ENCODE measurements around the gene RAB15. TPM values are rescaled to one million over a fixed set of nuclear protein-coding genes. Genes with fewer than 3 reads are reported as not detected.

Gene RAB15
- total and polyA plus RNA-seq, 2 donors: 10.4 to 11.4 TPM

DNA sequence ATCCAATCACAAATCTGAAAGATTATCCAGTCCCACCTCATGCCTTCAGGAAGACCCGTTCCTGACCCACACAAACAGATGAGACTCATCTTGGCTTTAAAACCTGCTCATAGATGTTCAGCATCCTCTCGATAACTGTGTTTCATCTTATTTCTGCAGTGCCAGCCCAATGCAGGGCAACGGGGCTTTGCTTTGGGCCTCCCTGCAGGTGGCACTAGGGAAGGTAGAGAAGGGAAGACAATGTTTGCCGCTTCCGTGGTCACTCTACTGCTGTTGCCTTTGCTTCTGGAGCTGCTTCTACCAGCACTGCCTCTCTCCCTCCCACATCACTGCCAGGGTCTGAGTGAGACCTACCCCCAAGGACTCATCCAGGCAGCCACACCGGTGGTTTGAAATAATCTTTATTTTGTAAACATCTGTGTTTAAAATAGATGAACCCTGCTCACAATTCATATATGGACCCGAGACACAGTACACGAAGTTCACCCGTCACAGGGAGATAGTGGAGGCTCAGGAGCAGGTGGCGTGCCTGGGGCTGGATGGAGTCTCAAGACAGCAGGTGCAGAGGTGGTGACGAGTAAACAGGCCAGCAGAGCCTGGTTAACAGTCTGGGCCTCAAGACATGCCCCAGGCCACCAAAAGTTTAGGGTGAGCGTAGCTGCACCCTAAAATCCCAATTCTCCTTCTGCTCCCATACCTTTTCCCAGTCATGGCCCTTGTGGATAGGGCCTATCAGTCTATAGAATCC, 26.5 kb downstream of the RAB15 start:
- WGBS: 85% methylated on average over 12 of the region's 12 CpGs
- Histone ChIP-seq H3K4me1 (ENCODE audit: insufficient read depth) (no peaks in the 10 kb centered on the region), H3K27ac (ENCODE audit: low read depth) (no peak overlapping the region), H3K36me3 (ENCODE audit: insufficient read depth) (no peaks in the 10 kb centered on the region), H3K4me3 (ENCODE audit: low read depth, low read length) (no peak overlapping the region)
- DNase-seq (ENCODE audit: extremely low spot score): no peak

DNA sequence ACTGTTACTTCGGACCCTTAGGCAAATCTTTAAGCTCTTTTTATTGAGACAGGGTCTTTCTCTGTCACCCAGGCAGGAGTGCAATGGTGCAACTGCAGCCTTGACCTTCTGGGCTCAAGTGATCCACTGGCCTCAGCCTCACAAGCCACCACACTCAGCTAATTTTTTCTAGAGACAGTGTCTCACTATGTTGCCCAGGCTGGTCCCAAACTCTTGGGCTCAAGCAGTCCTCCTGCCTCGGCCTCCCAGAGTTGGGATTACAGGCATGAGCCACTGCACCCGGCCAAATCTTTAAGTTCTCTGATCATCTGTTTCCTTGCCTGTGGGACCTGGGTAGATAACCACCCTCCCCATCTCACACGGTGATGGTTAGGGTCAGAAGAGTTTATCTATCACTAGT, 27.3 kb downstream of the RAB15 start:
- Histone ChIP-seq H3K36me3 (ENCODE audit: insufficient read depth) (no peaks in the 10 kb centered on the region), H3K4me1 (ENCODE audit: insufficient read depth) (no peaks in the 10 kb centered on the region), H3K27ac (ENCODE audit: low read depth) (no peak overlapping the region), H3K4me3 (ENCODE audit: low read depth, low read length) (no peak overlapping the region)
- DNase-seq (ENCODE audit: extremely low spot score): no peak
- WGBS: 91% methylated on average over 4 of the region's 4 CpGs

DNA sequence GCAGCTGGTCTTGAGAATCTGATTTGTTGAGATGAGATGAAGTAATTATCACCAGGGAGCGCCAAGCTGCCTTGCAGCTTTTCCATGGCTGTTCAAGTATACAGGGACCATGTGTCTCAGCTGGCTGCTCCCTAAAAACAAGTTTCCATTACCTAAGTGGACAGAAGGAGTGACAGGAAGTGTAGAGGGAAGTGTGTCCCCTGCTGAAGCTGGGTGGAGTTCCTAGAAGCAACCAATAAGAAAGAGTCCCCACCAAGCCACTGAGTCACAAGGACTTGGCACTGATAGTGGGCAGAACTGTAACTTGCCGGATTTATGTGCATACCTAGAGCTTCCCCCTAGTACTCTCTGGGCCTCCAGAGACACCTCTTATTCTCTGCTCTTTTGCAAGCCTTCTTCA, 28.1 kb downstream of the RAB15 start:
- H3K36me3 ChIP-seq (ENCODE audit: insufficient read depth): no peaks in the 10 kb centered on the region
- H3K4me1 ChIP-seq (ENCODE audit: insufficient read depth): no peaks in the 10 kb centered on the region
- DNase-seq (ENCODE audit: extremely low spot score): no peak
- H3K4me3 ChIP-seq (ENCODE audit: low read depth, low read length): no peak overlapping the region
- 83% methylated on average over 2 of the region's 2 CpGs for WGBS
- H3K27ac ChIP-seq (ENCODE audit: low read depth): no peak overlapping the region

DNA sequence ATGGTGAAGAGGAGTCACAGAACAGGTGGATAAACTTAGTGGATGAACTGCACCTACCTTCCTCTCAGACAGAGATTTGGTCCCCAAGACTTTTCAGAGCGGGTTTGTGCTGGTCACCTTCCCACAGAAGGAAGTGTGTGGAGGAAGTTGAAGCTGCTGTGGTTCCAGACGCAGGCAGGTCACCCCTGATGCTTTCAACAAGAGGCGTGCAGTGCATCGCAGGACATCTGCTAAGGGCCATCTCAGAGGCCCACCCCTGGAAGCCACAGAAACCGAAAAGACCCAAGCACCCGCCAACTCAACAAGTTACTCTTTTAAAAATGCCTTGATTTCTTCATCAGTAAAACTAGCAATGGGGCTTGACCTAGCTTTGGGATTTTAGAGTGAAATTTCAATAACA, 28.6 kb downstream of the RAB15 start:
- H3K4me1 ChIP-seq (ENCODE audit: insufficient read depth): no peaks in the 10 kb centered on the region
- no peak for DNase-seq (ENCODE audit: extremely low spot score)
- 82% methylated on average over 6 of the region's 6 CpGs for WGBS
- H3K4me3 ChIP-seq (ENCODE audit: low read depth, low read length): no peak overlapping the region
- H3K36me3 ChIP-seq (ENCODE audit: insufficient read depth): no peaks in the 10 kb centered on the region
- H3K27ac ChIP-seq (ENCODE audit: low read depth): no peak overlapping the region

DNA sequence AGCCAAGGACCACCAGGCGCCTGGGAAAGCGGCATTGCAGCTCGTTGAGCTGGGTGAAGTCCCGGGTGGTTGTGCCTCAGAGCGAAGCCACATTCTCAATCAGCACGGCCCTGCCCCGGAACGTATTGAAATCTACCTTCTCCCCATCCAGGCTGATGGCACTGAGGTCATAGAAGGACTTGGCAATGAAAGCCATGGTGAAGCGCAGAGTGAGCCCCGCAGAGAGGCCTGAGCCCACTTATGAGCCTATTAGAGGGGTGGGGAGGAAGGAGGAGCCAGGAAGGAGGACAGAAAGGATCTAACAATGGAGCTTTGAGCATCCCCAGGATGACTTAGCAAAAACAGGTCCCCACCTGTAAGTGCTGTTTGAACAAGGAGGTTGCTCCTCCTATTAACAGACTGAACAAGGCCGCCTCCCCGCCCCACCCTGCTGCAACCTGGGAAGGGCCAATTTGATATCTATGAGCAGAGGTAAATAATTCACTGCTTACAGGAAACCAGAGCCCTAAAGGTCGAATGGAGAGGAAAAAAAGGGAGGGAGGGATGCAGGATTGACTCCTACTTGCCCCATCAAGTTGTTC, 29.5 kb downstream of the RAB15 start, which contains the start of gene GPX2:
Gene GPX2 (minus strand): TSS at position 215 of the 581 bp plus-strand sequence. CDS start 19 bp downstream, at position 196.
- 85% methylated on average over 13 of the region's 13 CpGs for WGBS
- peak; percentile 58 for DNase-seq (ENCODE audit: extremely low spot score)
- H3K36me3 ChIP-seq (ENCODE audit: insufficient read depth): no peaks in the 10 kb centered on the region
- no peaks in the 10 kb centered on the region for H3K4me1 ChIP-seq (ENCODE audit: insufficient read depth)
- H3K27ac ChIP-seq (ENCODE audit: low read depth): peak within 1 kb of the TSS; percentile 6
- H3K4me3 ChIP-seq (ENCODE audit: low read depth, low read length): peak within 1 kb of the TSS; percentile 7

DNA sequence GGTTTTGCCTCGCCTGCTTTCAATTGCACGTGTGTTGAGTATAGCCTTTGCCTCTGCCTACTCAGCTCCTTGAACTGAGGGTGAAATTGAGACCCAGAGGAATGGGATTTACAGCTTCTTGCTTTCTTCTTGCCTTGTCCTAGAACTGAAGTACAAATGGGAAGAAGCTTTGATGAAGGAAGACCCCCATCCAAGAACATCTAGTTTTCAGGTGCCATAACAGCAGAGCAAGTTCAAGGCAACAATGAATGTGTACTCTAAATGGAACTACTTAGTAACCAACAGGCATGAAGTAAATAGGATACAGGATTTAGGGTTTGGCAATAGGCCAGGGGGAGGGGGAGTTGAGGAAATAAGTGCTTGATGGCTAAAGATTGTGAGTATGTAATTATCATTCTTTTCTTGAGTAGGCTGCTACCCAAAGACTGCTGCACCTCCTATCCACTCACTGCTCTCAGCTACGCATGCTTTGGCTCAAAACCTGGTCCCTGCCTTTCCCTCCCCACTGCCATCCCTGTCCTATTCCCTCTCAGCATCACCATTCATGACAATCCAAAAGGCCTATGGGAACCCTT, 31.7 kb downstream of the RAB15 start:
- no peak overlapping the region for H3K4me3 ChIP-seq (ENCODE audit: low read depth, low read length)
- no peaks in the 10 kb centered on the region for H3K4me1 ChIP-seq (ENCODE audit: insufficient read depth)
- H3K36me3 ChIP-seq (ENCODE audit: insufficient read depth): no peaks in the 10 kb centered on the region
- 87% methylated on average over 3 of the region's 3 CpGs for WGBS
- no peak overlapping the region for H3K27ac ChIP-seq (ENCODE audit: low read depth)
- DNase-seq (ENCODE audit: extremely low spot score): no peak

DNA sequence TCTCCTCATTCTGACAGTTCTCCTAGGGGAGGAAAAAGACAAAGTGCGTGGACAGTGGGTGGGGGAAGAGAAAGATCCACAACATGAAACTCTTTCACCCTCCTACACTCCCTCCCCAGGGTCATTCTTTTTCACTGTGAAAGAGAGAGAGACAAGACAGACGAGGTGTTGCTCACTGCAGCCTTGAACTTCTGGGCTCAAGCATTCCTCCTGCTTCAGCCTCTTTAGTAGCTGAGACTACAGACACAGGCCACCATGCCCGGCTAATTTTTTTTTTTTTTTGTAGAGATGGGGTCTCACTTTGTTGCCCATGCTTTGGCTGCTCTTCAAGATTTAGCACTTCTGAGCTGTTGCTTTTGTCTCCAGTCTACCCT, 32.3 kb downstream of the RAB15 start:
- Histone ChIP-seq H3K27ac (ENCODE audit: low read depth) (no peak overlapping the region), H3K4me3 (ENCODE audit: low read depth, low read length) (no peak overlapping the region), H3K36me3 (ENCODE audit: insufficient read depth) (no peaks in the 10 kb centered on the region), H3K4me1 (ENCODE audit: insufficient read depth) (no peaks in the 10 kb centered on the region)
- DNase-seq (ENCODE audit: extremely low spot score): no peak
- WGBS: 90% methylated on average over 3 of the region's 3 CpGs

DNA sequence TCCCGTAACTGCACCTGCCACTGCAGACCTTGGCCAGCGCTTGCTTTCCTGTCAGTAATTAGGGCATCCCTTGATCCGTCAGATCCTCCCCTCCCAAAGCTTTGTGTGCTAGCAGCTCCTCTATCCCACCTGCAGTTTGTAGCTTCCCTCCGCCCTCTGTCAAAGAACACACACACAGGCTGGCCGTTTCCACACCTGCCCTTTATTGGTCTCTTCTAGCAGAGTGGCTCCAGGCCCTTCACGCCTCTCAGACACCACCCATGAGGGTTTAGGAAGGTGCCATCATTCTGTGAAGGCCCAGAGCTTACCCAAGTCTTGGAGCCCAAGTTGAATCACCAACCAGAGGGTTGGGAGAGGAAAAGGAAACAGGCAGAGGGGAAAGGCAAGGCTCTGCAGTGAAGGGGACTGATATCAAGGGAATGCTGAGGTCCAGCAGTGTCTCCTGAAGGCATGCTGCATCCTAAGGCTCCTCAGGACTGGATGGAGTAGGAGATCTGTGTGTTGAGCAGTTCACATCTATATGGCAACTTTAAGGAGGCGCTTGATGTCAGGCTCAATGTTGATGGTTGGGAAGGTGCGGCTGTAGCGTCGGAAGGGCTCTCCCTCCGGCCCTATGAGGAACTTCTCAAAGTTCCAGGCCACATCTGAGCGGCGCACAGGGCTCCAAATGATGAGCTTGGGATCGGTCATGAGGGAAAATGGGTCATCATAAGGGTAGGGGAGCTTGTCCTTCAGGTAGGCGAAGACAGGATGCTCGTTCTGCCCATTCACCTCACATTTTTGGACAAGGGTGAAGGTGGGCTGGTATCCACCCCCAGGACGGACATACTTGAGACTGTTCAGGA, 32.9 kb downstream of the RAB15 start:
- no peak overlapping the region for H3K4me3 ChIP-seq (ENCODE audit: low read depth, low read length)
- H3K36me3 ChIP-seq (ENCODE audit: insufficient read depth): no peaks in the 10 kb centered on the region
- no peaks in the 10 kb centered on the region for H3K4me1 ChIP-seq (ENCODE audit: insufficient read depth)
- H3K27ac ChIP-seq (ENCODE audit: low read depth): no peak overlapping the region
- no peak for DNase-seq (ENCODE audit: extremely low spot score)
- WGBS: 93% methylated on average over 17 of the region's 17 CpGs

DNA sequence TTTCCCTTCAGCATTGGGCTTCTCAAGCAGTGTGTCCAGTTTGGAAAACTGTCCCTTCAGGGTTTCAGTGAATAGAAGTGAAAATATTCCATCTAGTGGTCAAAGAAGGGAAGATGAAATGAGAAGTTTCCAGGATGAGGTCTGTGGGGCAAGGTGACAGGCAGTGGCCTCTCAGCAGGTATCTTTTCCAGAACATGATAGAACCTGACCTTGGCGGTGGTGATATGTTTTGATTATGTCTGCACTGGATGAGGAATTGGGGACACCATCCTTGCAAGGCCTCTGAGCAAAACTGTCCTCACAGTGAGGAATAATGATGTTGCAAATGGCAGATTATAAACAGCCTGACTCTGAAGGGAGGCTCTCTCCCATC, 34.3 kb downstream of the RAB15 start:
- Histone ChIP-seq H3K4me1 (ENCODE audit: insufficient read depth) (no peaks in the 10 kb centered on the region), H3K27ac (ENCODE audit: low read depth) (no peak overlapping the region), H3K4me3 (ENCODE audit: low read depth, low read length) (no peak overlapping the region), H3K36me3 (ENCODE audit: insufficient read depth) (no peaks in the 10 kb centered on the region)
- WGBS: 80% methylated on average over 1 of the region's 1 CpG
- no peak for DNase-seq (ENCODE audit: extremely low spot score)

DNA sequence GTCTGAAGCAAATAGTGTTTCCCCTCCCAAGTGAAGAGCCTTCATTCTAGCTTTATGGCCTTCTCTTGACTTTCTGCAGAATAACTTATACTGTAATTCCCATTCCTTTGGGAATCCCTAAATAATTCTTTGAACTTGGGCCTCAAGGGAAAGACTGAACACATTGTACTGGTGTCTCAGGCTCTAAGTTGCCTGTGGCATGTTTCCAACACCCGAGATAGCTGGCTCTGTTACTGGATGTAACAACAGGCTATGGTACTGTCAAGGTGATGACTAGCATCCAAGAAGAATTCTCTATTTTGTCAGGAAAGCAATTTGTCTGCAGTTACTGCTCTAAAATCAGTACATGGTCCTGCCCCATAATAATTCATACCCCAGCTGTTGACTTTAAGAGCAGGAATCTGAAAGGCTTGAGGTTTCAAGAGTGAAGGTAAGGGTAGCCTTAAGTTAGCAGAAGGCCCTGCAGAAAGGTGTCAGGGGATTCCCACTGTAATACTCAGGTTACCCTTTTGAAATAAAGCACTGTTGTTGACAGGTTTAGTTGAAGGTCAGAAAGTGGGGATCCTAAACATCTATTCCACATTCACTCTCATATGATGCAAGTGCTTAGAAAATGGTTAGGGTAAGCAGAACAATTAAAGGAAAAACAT, 34.8 kb downstream of the RAB15 start:
- 11% methylated on average over 1 of the region's 1 CpG for WGBS
- H3K27ac ChIP-seq (ENCODE audit: low read depth): no peak overlapping the region
- no peaks in the 10 kb centered on the region for H3K36me3 ChIP-seq (ENCODE audit: insufficient read depth)
- no peak overlapping the region for H3K4me3 ChIP-seq (ENCODE audit: low read depth, low read length)
- no peak for DNase-seq (ENCODE audit: extremely low spot score)
- H3K4me1 ChIP-seq (ENCODE audit: insufficient read depth): no peaks in the 10 kb centered on the region

DNA sequence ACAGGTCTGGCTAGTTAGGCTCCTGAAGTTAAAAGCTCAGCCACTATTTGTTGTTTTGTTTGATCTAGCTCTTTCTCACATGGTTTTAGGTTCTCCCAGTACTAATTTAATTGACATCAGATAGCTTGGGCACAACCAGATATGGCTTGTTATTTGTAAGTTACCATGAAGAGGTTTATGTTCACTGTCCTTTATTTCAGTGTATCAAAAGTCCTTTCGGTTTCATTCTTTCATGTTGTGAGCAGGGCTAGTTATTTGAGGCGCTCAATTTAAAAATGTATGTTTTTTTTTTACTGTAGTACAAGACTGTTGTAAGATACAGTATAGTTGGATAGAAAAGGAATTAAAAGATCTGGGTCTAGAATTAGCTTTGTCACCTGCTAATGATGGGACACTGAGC, 36.6 kb downstream of the RAB15 start:
- WGBS: 80% methylated on average over 2 of the region's 2 CpGs
- no peaks in the 10 kb centered on the region for H3K36me3 ChIP-seq (ENCODE audit: insufficient read depth)
- no peak overlapping the region for H3K27ac ChIP-seq (ENCODE audit: low read depth)
- H3K4me3 ChIP-seq (ENCODE audit: low read depth, low read length): no peak overlapping the region
- H3K4me1 ChIP-seq (ENCODE audit: insufficient read depth): no peaks in the 10 kb centered on the region
- DNase-seq (ENCODE audit: extremely low spot score): no peak

DNA sequence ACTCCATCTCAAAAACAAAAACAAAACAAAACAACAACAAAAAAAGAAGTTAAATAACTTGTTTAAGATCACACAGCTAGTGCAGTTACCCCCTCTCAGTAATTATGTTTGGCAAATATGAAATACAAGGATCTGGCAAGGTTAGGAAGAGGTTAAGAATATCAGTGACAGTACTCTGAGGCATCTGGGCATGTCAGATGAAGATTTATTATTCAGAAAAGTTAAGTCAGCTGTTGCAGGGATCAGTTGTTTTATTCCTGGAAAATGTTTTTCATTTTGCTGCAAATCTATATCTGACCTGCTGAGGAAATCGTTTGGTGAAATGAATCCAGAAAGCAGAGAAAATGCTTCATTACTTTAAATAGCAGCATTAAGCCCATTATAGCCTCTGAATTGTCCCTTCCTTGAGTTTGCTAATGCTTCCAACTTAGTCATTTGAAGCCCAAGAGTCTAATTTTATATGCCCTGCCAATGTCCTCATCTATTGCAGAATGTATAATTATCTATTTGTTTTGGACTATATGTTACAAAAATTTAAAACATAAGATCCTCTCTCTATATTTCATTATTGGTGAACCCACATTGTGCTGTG, 37.7 kb downstream of the RAB15 start:
- DNase-seq (ENCODE audit: extremely low spot score): no peak
- H3K4me3 ChIP-seq (ENCODE audit: low read depth, low read length): no peak overlapping the region
- H3K27ac ChIP-seq (ENCODE audit: low read depth): no peak overlapping the region
- H3K36me3 ChIP-seq (ENCODE audit: insufficient read depth): no peaks in the 10 kb centered on the region
- 40% methylated on average over 1 of the region's 1 CpG for WGBS
- H3K4me1 ChIP-seq (ENCODE audit: insufficient read depth): no peaks in the 10 kb centered on the region

DNA sequence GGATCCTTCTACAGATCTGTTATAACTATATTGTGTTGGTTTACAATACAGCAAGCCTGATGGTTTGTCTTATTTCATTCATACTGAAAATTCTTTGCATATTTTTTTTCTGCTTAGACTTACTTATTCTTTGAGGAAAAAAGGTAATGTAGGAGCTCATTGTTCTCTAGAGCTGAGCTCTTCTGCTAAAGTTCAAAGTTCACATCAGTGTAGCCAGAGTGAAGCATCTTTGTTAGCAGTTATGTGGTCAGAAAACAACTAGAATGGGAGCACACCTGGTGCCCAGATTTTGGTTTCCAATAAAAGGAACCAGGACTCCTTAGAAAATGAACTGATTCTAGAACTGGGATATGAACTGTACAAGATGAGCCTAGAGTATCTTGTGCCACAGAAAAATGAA, 39.9 kb downstream of the RAB15 start:
- no peaks in the 10 kb centered on the region for H3K4me1 ChIP-seq (ENCODE audit: insufficient read depth)
- H3K36me3 ChIP-seq (ENCODE audit: insufficient read depth): peaks cover 2% of the 10 kb centered on the region
- no peak overlapping the region for H3K27ac ChIP-seq (ENCODE audit: low read depth)
- H3K4me3 ChIP-seq (ENCODE audit: low read depth, low read length): no peak overlapping the region
- DNase-seq (ENCODE audit: extremely low spot score): no peak

Data from urinary bladder (tissue), 4 donors.